HL-60 (cell line): Measurements from ENCODE around the gene ADO.

Source experiments
- DNase-seq, 2 experiments: peaks; one replicate each; pipeline ENCODE4 v3.0.0-alpha.2; 2010 to 2020; ENCODE audit warnings: low read depth in 1 of 2, low spot score in 1 of 2
- H3K27ac ChIP-seq: fragments of 250-450 bp; sonication (Bioruptor Pico); replicated peaks from 2 replicates; pipeline ENCODE4 v1.5.1; 2020; ENCODE audit warnings: mild to moderate bottlenecking, moderate library complexity
- H3K27me3 ChIP-seq: fragments of 250-450 bp; sonication (Bioruptor Pico); 2 replicates; pipeline ENCODE4 v1.5.1; 2021; ENCODE audit warnings: mild to moderate bottlenecking, moderate library complexity; ENCODE audit not compliant: insufficient read depth, poor library complexity, severe bottlenecking
- H3K4me3 ChIP-seq: replicated peaks from 2 replicates; pipeline ENCODE4 v1.5.1; 2011; ENCODE audit warnings: mild to moderate bottlenecking, control low read depth, low read length; ENCODE audit not compliant: insufficient read depth
- CTCF ChIP-seq: IDR thresholded peaks from one replicate; pipeline ENCODE4 v1.5.1; 2011; ENCODE audit warnings: low read length, control low read depth, inconsistent platforms; ENCODE audit not compliant: insufficient read depth
- GABPA ChIP-seq: IDR thresholded peaks from 2 replicates; pipeline ENCODE4 v1.6.1; 2012; ENCODE audit warnings: low read depth
- POLR2AphosphoS5 ChIP-seq: IDR thresholded peaks from 2 replicates; pipeline ENCODE4 v1.6.1; 2012; ENCODE audit warnings: low read depth
- REST ChIP-seq: IDR thresholded peaks from 2 replicates; pipeline ENCODE4 v1.6.1; 2012; ENCODE audit warnings: low read depth; ENCODE audit not compliant: insufficient replicate concordance
- SPI1 ChIP-seq: IDR thresholded peaks from 2 replicates; pipeline ENCODE4 v1.6.1; 2012; ENCODE audit warnings: low read depth, mild to moderate bottlenecking, borderline replicate concordance

Gene ADO

GRCh38 chr10:62819141-62819920, 14.8 kb downstream of the ADO start:
- no peak overlapping the region for H3K27ac ChIP-seq
- H3K27me3 ChIP-seq, result peaks cover 35% of the 10 kb centered on the region
- TF ChIP-seq CTCF (no peak), SPI1 (no peak), GABPA (no peak), POLR2AphosphoS5 (no peak), REST (no peak)
- no peak for DNase-seq
- no peak overlapping the region for H3K4me3 ChIP-seq

- no peak overlapping the region for H3K27ac ChIP-seq
Observed at GRCh38 chr10:62820586-62820985, 16.1 kb downstream of the ADO start.

More at GRCh38 chr10:62820586-62820985, 16.1 kb downstream of the ADO start:
- Histone ChIP-seq H3K27me3 (peaks cover 22% of the 10 kb centered on the region), H3K4me3 (no peak overlapping the region)
- TF ChIP-seq REST (no peak), GABPA (no peak), CTCF (no peak), SPI1 (no peak), POLR2AphosphoS5 (no peak)
- DNase-seq, result no peak
